ENCODE results near the gene CYB561D1.

The CYB561D1 gene

DNA sequence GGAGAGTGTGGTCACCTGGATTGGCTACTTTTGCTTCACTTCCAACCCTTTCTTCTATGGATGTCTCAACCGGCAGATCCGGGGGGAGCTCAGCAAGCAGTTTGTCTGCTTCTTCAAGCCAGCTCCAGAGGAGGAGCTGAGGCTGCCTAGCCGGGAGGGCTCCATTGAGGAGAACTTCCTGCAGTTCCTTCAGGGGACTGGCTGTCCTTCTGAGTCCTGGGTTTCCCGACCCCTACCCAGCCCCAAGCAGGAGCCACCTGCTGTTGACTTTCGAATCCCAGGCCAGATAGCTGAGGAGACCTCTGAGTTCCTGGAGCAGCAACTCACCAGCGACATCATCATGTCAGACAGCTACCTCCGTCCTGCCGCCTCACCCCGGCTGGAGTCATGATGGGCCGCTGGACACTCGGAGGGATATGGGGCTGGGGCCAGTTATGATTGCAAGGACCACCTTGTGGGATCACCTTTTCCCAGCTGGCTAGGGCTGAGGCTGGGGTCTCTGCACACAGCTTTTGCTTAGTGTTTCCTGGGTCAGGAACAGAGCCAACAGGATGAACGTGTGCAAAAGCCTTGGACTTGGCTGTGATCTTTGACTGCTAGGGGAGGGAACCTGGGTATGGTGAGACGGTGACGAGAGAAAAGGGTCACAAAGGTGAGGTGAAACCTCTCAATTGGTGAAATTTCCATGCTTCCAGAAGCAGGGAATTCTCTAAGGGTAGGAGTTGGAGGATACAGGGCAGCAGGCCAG lies 50.3 kb downstream of the CYB561D1 start:
- in situ Hi-C loops (cut with MboI; ENCODE audit: low sequenced_read_pairs): no loop called here

GRCh38 chr1:109546311-109547109 lies 52.6 kb downstream of the CYB561D1 start:
- in situ Hi-C loops (cut with MboI; ENCODE audit: low sequenced_read_pairs): loop anchor here (5.0 kb wide), 3 partner anchors 76 to 441 kb away; no protein-coding TSS in a partner anchor

DNA sequence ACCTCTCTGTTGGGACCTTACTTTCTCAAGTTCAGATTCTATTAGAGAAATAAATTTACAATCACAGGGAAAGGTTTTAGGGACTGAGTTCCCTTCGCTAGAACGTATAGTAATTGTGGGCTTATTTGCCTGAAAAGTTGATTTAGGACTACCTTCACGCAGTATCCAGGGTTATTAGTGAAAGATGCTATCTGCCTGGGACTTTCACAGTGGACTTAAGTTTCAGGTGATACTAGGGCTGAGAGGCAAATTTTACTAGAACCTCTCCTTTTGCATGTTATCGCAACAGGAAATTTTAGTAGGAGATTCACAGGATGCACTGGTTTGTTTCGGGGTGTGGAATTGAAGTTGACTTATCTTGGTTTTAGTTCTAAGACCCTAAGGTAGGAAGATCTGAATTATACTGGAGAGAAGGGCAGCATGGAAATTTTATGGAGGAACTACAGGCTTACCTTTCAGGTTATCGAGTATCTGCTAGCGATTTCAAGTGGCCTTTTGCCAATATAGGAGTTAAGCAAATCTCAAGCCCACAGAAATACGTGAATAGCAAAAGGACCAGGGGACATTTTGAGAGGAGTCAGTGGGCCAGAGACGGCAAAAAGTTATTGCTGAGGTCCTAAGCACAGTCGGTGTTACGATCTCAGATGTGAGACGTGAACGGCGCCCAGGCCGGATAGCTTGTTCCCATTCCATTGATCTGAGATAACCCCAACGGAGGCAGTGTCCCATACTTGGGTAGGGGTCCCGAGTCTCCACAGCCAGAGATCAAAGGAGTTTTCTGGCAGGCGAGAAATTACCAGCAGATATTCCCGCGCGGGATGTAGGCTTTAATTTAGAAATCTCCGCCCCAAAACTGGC lies 53.8 kb downstream of the CYB561D1 start:
- in situ Hi-C loops (cut with MboI; ENCODE audit: low sequenced_read_pairs): loop anchor here (5.0 kb wide), 3 partner anchors 75 to 440 kb away; no protein-coding TSS in a partner anchor

DNA sequence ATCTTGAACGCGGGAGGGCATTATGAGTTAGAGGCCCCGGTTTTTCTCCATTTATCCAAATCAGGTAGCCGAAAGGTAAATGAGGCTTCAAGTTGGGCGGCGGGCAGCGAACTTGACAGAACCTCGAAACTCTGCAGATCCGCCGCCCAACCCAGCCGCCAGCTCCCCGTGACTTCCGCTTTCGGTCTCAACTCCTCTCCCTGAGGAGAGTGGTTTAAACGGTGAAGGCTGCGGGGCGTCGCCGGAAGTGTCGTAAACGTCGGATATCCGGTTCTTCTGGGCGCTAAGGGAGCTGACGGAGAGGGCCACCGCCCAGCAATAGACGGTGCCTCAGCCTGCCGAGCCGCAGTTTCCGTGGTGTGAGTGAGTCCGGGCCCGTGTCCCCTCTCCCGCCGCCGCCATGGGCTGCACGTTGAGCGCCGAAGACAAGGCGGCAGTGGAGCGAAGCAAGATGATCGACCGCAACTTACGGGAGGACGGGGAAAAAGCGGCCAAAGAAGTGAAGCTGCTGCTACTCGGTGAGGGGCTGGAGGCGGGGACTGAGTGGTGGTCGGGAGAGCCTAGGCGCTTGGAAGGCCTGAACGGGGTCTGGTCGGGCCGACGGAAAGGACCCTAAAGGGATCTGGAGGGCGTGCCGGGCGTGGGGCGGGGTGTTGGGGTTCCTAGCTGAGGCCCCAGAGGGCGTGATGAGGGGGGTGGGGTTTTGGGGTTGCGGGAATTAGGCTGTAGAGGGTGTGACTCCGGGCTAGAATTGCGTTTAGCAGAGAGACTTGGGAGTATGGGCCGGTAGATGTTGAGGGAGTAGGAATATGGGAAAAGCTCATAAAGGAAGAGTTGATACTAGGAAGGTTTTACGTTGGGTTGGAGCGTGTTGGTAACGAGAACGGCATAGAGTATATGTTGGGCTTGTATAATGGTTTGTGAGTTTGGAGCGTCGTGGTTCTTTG lies 54.7 kb downstream of the CYB561D1 start, which contains the start of gene GNAI3:
Gene GNAI3, plus strand, starts transcription at position 295 of the 947 bp plus-strand sequence. Its CDS starts 106 bp downstream, at position 401.
- in situ Hi-C loops (cut with MboI; ENCODE audit: low sequenced_read_pairs): loop anchor here (5.0 kb wide), 3 partner anchors 74 to 439 kb away; no protein-coding TSS in a partner anchor
